B cell (primary cell): Measurements from ENCODE around the gene PCSK7. TPM values are rescaled to one million over a fixed set of nuclear protein-coding genes. Genes with fewer than 3 reads are reported as not detected.

Source experiments
- ATAC-seq: fragments of 200-7000 bp; cut with Tn5 transposase; one replicate; pipeline ENCODE4 v1.10.0; 2021; ENCODE audit warnings: low read depth, mild to moderate bottlenecking, moderate number of reproducible peaks, moderate library complexity
- CTCF ChIA-PET: fragments of 350-600 bp; sonication (Branson Sonifier 250); formaldehyde crosslinking; loops from one replicate; lab custom pipeline; 2021; ENCODE audit warnings: antibody characterized with exemption, inconsistent platforms; lab: Charles Lee
- POLR2A ChIA-PET: fragments of 350-600 bp; sonication (Branson Sonifier 250); formaldehyde crosslinking; loops from one replicate; lab custom pipeline; 2021; ENCODE audit warnings: antibody characterized with exemption; lab: Charles Lee
- DNase-seq: peaks from one replicate; pipeline ENCODE4 v3.0.0; 2013
- H2AFZ ChIP-seq: 2 replicates; pipeline ENCODE4 v1.6.1; 2012; ENCODE audit warnings: mild to moderate bottlenecking, low read depth, low read length; ENCODE audit not compliant: insufficient read depth, poor library complexity, severe bottlenecking
- H3K27ac ChIP-seq, 2 donors: 1 replicate in 1 of 2; 2 replicates in 1 of 2; pipeline ENCODE4 v1.5.1; 2012 to 2013; ENCODE audit warnings: low read length in 2 of 2, mild to moderate bottlenecking in 2 of 2, moderate library complexity in 1 of 2
- H3K27me3 ChIP-seq, 4 experiments: fragments of 200-600 bp in 1 of 4; sonication (generic) in 1 of 4; replicated peaks in 1 of 4; 1 replicate in 2 of 4; 2 replicates in 2 of 4; pipeline versions ENCODE4 v1.6.1 to v1.7.0; 2013 to 2016; ENCODE audit warnings: low read length in 3 of 4, mild to moderate bottlenecking in 2 of 4, mixed read lengths in 1 of 4, moderate library complexity in 1 of 4; ENCODE audit not compliant: insufficient read depth in 4 of 4, control insufficient read depth in 3 of 4; ENCODE audit errors: control extremely low read depth in 1 of 4
- H3K36me3 ChIP-seq, 2 experiments: replicated peaks in 1 of 2; 1 replicate in 1 of 2; 2 replicates in 1 of 2; pipeline versions ENCODE4 v1.6.1 to v1.7.1; 2013; ENCODE audit warnings: low read length in 1 of 2; ENCODE audit not compliant: insufficient read depth in 2 of 2, control insufficient read depth in 1 of 2; ENCODE audit errors: control extremely low read depth in 1 of 2, extremely low read depth in 1 of 2
- H3K4me1 ChIP-seq, 2 donors: fragments of 200-600 bp in 1 of 2; sonication (generic) in 1 of 2; 1 replicate in 1 of 2; 2 replicates in 1 of 2; pipeline versions ENCODE4 v1.5.1 to v1.6.1; 2013 to 2017; ENCODE audit warnings: low read length in 2 of 2; ENCODE audit not compliant: control insufficient read depth in 2 of 2, insufficient read depth in 2 of 2
- H3K4me2 ChIP-seq: replicated peaks from 2 replicates; pipeline ENCODE3; 2012; ENCODE audit warnings: mild to moderate bottlenecking, low read depth, low read length; ENCODE audit not compliant: poor library complexity, severe bottlenecking
- H3K4me3 ChIP-seq, 5 experiments: fragments of 200-600 bp in 1 of 5; sonication (generic) in 1 of 5; 1 replicate in 3 of 5; 2 replicates in 2 of 5; pipeline versions ENCODE4 v1.5.1 to v1.7.0; 2011 to 2016; ENCODE audit warnings: low read length in 4 of 5, mild to moderate bottlenecking in 4 of 5, low read depth in 2 of 5, control low read depth in 1 of 5, moderate library complexity in 1 of 5; ENCODE audit not compliant: insufficient read depth in 1 of 5; ENCODE audit errors: control extremely low read depth in 1 of 5, extremely low read depth in 1 of 5
- H3K79me2 ChIP-seq: fragments of 200-600 bp; sonication (generic); one replicate; pipeline ENCODE4 v1.6.0; 2016; ENCODE audit warnings: low read length; ENCODE audit not compliant: control insufficient read depth, insufficient read depth
- H3K9ac ChIP-seq: fragments of 200-600 bp; sonication (generic); 2 replicates; pipeline ENCODE4 v1.6.1; 2017; ENCODE audit warnings: mild to moderate bottlenecking, low read length, moderate library complexity
- H3K9me3 ChIP-seq, 3 donors: one replicate each; pipeline versions ENCODE4 v1.6.1 to v1.7.1; 2013; ENCODE audit warnings: low read length in 2 of 3; ENCODE audit not compliant: control insufficient read depth in 2 of 3, insufficient read depth in 1 of 3; ENCODE audit errors: control extremely low read depth in 1 of 3
- H4K20me1 ChIP-seq: 2 replicates; pipeline ENCODE4 v1.6.0; 2012; ENCODE audit warnings: mild to moderate bottlenecking, low read length; ENCODE audit not compliant: insufficient read depth, control insufficient read depth, poor library complexity, severe bottlenecking
- H3K27ac Mint-ChIP-seq: one replicate; pipeline ENCODE4 v1.8.0; 2021; ENCODE audit warnings: mixed read lengths
- H3K27me3 Mint-ChIP-seq: one replicate; pipeline ENCODE4 v1.8.0; 2021; ENCODE audit warnings: mixed read lengths
- H3K4me1 Mint-ChIP-seq: one replicate; pipeline ENCODE4 v1.8.0; 2021; ENCODE audit warnings: mixed read lengths
- H3K4me3 Mint-ChIP-seq: one replicate; pipeline ENCODE4 v1.8.0; 2021; ENCODE audit warnings: mixed read lengths
- H3K9me3 Mint-ChIP-seq: one replicate; pipeline ENCODE4 v1.8.0; 2022; ENCODE audit warnings: mixed read lengths; ENCODE audit not compliant: insufficient read depth
- EZH2 ChIP-seq: IDR thresholded peaks from 2 replicates; pipeline ENCODE4 v1.6.1; 2012; ENCODE audit warnings: borderline replicate concordance, low read depth, mild to moderate bottlenecking, moderate library complexity, low read length; ENCODE audit not compliant: insufficient read depth, poor library complexity, severe bottlenecking
- WGBS: methylation state at CpG from one replicate; pipeline ENCODE4 v1.1.5; 2013; ENCODE audit warnings: missing lambda C conversion rate; ENCODE audit not compliant: insufficient coverage; 5-methylcytosine and 5-hydroxymethylcytosine counted together
- intact Hi-C: fragments of 100-400 bp; cut with micrococcal nuclease; formaldehyde crosslinking; loops from one replicate; pipeline ENCODE4 v1.10.0; 2022
- polyA plus RNA-seq: library from polyadenylated mRNA; depleted of rRNA; stranded (reverse); fragments of >200 nt; gene quantifications from 2 replicates; pipeline ENCODE4 v1.2.3, GENCODE V29; 2012
- total RNA-seq, 2 donors: library from RNA; stranded (reverse); fragments of 120-200 nt in 1 of 2; gene quantifications; 1 replicate in 1 of 2; 2 replicates in 1 of 2; pipeline versions ENCODE4 v1.2.3 to v1.2.4, GENCODE V29; 2013 to 2022
- TF ChIP-seq, protein P1 (sequence below): fragments of 200-600 bp; IDR thresholded peaks from one replicate; pipeline ENCODE4 v1.8.0; 2022; ENCODE audit warnings: antibody characterized with exemption, mild to moderate bottlenecking

Gene PCSK7
- total and polyA plus RNA-seq, 2 donors (not counting 1 experiment from before 2014, with no cell fraction given) = 203 to 283 TPM

GRCh38 chr11:117259417-117259816 is 27.5 kb upstream of the PCSK7 start:
- no peak for DNase-seq
- H3K9ac ChIP-seq = no peak overlapping the region
- ATAC-seq = no peak
- no peak overlapping the region for H3K4me3 Mint-ChIP-seq
- H3K9me3 Mint-ChIP-seq = no peaks in the 10 kb centered on the region
- no peaks in the 10 kb centered on the region for H3K27me3 Mint-ChIP-seq
- CTCF ChIA-PET = no interaction called here
- H3K79me2 ChIP-seq = no peaks in the 10 kb centered on the region
- WGBS = no CpG with 5 or more reads among the region's 1 CpG
- H3K4me2 ChIP-seq = no peak overlapping the region
- H4K20me1 ChIP-seq = no peaks in the 10 kb centered on the region
- intact Hi-C loops = no loop called here
- H3K4me3 ChIP-seq = no peak overlapping the region
- no peaks in the 10 kb centered on the region for H3K4me1 ChIP-seq
- H3K27me3 ChIP-seq = no peaks in the 10 kb centered on the region
- no peak overlapping the region for H2AFZ ChIP-seq
- no peak for TF ChIP-seq EZH2
- TF ChIP-seq, protein P1, sequence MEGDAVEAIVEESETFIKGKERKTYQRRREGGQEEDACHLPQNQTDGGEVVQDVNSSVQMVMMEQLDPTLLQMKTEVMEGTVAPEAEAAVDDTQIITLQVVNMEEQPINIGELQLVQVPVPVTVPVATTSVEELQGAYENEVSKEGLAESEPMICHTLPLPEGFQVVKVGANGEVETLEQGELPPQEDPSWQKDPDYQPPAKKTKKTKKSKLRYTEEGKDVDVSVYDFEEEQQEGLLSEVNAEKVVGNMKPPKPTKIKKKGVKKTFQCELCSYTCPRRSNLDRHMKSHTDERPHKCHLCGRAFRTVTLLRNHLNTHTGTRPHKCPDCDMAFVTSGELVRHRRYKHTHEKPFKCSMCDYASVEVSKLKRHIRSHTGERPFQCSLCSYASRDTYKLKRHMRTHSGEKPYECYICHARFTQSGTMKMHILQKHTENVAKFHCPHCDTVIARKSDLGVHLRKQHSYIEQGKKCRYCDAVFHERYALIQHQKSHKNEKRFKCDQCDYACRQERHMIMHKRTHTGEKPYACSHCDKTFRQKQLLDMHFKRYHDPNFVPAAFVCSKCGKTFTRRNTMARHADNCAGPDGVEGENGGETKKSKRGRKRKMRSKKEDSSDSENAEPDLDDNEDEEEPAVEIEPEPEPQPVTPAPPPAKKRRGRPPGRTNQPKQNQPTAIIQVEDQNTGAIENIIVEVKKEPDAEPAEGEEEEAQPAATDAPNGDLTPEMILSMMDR = no peak
- no peaks in the 10 kb centered on the region for H3K4me1 Mint-ChIP-seq
- H3K27ac ChIP-seq = no peak overlapping the region
- peaks cover 0 to 16% of the 10 kb centered on the region in 2 experiments for H3K36me3 ChIP-seq
- POLR2A ChIA-PET = no interaction called here
- no peaks in the 10 kb centered on the region for H3K9me3 ChIP-seq
- no peak overlapping the region for H3K27ac Mint-ChIP-seq

DNA sequence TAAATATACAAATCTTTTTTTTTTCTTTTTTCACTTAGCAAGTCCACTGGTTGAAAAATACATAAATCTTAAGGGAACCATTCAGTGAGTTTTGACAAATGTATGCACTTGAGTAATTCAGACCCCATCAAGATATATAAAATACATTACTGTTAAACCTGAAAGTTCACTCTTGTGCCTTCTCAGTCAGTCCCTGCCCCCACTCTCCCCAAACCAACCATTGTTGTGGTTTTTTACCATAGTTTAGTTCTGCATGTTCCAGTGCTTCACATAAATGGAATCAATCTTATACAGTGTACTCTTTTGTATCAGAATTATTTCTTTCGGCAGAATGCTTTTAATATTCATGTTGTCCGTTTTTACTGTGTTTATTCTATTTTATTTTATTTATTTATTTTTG is 26.7 kb upstream of the PCSK7 start:
- Mint-ChIP-seq H3K9me3 (no peaks in the 10 kb centered on the region), H3K27ac (no peak overlapping the region), H3K4me3 (no peak overlapping the region), H3K4me1 (no peaks in the 10 kb centered on the region), H3K27me3 (no peaks in the 10 kb centered on the region)
- TF ChIP-seq, protein P1 = no peak
- no peak for TF ChIP-seq EZH2
- Histone ChIP-seq H3K27ac (no peak overlapping the region), H4K20me1 (no peaks in the 10 kb centered on the region), H2AFZ (no peak overlapping the region), H3K9ac (no peak overlapping the region), H3K4me1 (no peaks in the 10 kb centered on the region), H3K9me3 (no peaks in the 10 kb centered on the region), H3K36me3 (peaks cover 0 to 17% of the 10 kb centered on the region in 2 experiments), H3K27me3 (no peaks in the 10 kb centered on the region), H3K4me3 (no peak overlapping the region), H3K4me2 (no peak overlapping the region), H3K79me2 (no peaks in the 10 kb centered on the region)
- CTCF ChIA-PET = no interaction called here
- DNase-seq (no peak), ATAC-seq (no peak)
- POLR2A ChIA-PET = no interaction called here
- intact Hi-C loops = no loop called here
- no CpG with 5 or more reads among the region's 2 CpGs for WGBS
